MM.1S (cell line): ENCODE results near the gene NTM.

Experiments
- EZH2 ChIP-seq: fragments of 300-600 bp; sonication (generic); optimal IDR thresholded peaks from 2 replicates; pipeline ENCODE3; 2017; ENCODE audit warnings: low read depth, mild to moderate bottlenecking, antibody characterized with exemption, low read length, mixed read lengths
- TF ChIP-seq, protein P1 (sequence below): fragments of 300-600 bp; sonication (generic); IDR thresholded peaks from 2 replicates; pipeline ENCODE4 v1.5.1; 2016; ENCODE audit warnings: antibody characterized with exemption, low read length, mixed read lengths

DNA sequence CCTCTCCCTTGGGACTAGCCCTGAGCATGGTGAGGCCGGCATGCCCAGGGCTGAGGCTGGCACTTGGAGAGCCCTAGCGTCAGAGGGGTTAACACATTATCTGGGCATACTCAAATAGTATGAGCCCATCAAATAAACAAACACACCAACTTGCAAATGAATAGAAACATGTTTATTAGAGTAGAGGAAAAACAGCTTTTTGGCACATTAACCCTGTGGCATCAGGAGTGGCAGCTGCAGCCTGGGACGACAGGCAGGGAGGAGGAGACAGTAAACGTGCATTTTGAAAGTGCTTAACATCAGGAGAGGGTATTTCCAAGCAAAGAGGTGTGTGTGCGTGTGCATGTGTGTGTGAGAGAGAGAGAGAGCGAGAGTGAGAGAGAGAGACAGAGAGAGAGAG is 684.9 kb downstream of the NTM start:
- no peak for TF ChIP-seq EZH2
- TF ChIP-seq, protein P1, sequence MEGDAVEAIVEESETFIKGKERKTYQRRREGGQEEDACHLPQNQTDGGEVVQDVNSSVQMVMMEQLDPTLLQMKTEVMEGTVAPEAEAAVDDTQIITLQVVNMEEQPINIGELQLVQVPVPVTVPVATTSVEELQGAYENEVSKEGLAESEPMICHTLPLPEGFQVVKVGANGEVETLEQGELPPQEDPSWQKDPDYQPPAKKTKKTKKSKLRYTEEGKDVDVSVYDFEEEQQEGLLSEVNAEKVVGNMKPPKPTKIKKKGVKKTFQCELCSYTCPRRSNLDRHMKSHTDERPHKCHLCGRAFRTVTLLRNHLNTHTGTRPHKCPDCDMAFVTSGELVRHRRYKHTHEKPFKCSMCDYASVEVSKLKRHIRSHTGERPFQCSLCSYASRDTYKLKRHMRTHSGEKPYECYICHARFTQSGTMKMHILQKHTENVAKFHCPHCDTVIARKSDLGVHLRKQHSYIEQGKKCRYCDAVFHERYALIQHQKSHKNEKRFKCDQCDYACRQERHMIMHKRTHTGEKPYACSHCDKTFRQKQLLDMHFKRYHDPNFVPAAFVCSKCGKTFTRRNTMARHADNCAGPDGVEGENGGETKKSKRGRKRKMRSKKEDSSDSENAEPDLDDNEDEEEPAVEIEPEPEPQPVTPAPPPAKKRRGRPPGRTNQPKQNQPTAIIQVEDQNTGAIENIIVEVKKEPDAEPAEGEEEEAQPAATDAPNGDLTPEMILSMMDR, result no peak
